Mesendoderm (in vitro differentiated cells): ENCODE measurements around the gene MOB1A.
A peak's percentile ranks its signal among the peaks of the same experiment; 100 is the strongest.

Experiments
- DNase-seq: peaks from one replicate; pipeline ENCODE4 v3.0.0; 2013
- H2AK5ac ChIP-seq: 2 replicates; pipeline ENCODE4 v1.6.1; 2013; ENCODE audit warnings: low read length, inconsistent platforms
- H2BK120ac ChIP-seq: 2 replicates; pipeline ENCODE4 v1.6.1; 2013; ENCODE audit warnings: low read depth, mild to moderate bottlenecking, low read length, moderate library complexity, mixed read lengths
- H2BK15ac ChIP-seq: replicated peaks from 2 replicates; pipeline ENCODE4 v1.6.1; 2013; ENCODE audit warnings: low read depth, mild to moderate bottlenecking, moderate library complexity
- H2BK5ac ChIP-seq: 2 replicates; pipeline ENCODE4 v1.6.1; 2013; ENCODE audit warnings: low read length, inconsistent platforms
- H3K18ac ChIP-seq: 2 replicates; pipeline ENCODE4 v1.6.1; 2013; ENCODE audit warnings: mild to moderate bottlenecking, low read length, mixed read lengths
- H3K23ac ChIP-seq: one replicate; pipeline ENCODE4 v1.6.1; 2013; ENCODE audit warnings: low read length
- H3K27ac ChIP-seq: 2 replicates; pipeline ENCODE4 v1.5.1; 2013; ENCODE audit warnings: low read depth, mild to moderate bottlenecking, inconsistent platforms, low read length, moderate library complexity
- H3K27me3 ChIP-seq: 2 replicates; pipeline ENCODE4 v1.6.1; 2013; ENCODE audit warnings: low read length, control low read depth, mild to moderate bottlenecking, inconsistent platforms; ENCODE audit not compliant: insufficient read depth, poor library complexity
- H3K36me3 ChIP-seq: 2 replicates; pipeline ENCODE4 v1.6.1; 2013; ENCODE audit warnings: low read length, inconsistent platforms; ENCODE audit not compliant: control insufficient read depth, insufficient read depth
- H3K4ac ChIP-seq: one replicate; pipeline ENCODE4 v1.6.1; 2013; ENCODE audit warnings: low read depth, mild to moderate bottlenecking, low read length, moderate library complexity
- H3K4me1 ChIP-seq: 2 replicates; pipeline ENCODE4 v1.6.1; 2013; ENCODE audit warnings: low read depth, low read length, inconsistent platforms; ENCODE audit not compliant: control insufficient read depth
- H3K4me2 ChIP-seq: 2 replicates; pipeline ENCODE4 v1.6.1; 2013; ENCODE audit warnings: low read length
- H3K4me3 ChIP-seq: 2 replicates; pipeline ENCODE4 v1.5.1; 2013; ENCODE audit warnings: mild to moderate bottlenecking, low read length
- H3K56ac ChIP-seq: one replicate; pipeline ENCODE4 v1.6.1; 2013; ENCODE audit warnings: low read length
- H3K79me1 ChIP-seq: 2 replicates; pipeline ENCODE4 v1.6.1; 2013; ENCODE audit warnings: low read length, inconsistent platforms
- H3K79me2 ChIP-seq: 2 replicates; pipeline ENCODE4 v1.6.1; 2013; ENCODE audit warnings: mild to moderate bottlenecking, low read length; ENCODE audit not compliant: control insufficient read depth, insufficient read depth
- H3K9ac ChIP-seq: 2 replicates; pipeline ENCODE4 v1.6.1; 2013; ENCODE audit warnings: low read length, inconsistent platforms
- H4K5ac ChIP-seq: one replicate; pipeline ENCODE4 v1.6.1; 2013; ENCODE audit warnings: low read length
- H4K8ac ChIP-seq: one replicate; pipeline ENCODE4 v1.6.1; 2013; ENCODE audit warnings: low read depth, mild to moderate bottlenecking, control low read depth, low read length, moderate library complexity
- WGBS: extraction: QIAGEN DNeasy Blood & Tissue Kit; methylation state at CpG from one replicate; pipeline ENCODE4 v1.1.7; 2013; ENCODE audit warnings: low lambda C conversion rate, missing lambda C conversion rate; ENCODE audit not compliant: insufficient coverage; ENCODE audit errors: extremely low coverage; 5-methylcytosine and 5-hydroxymethylcytosine counted together

MOB1A gene

DNA sequence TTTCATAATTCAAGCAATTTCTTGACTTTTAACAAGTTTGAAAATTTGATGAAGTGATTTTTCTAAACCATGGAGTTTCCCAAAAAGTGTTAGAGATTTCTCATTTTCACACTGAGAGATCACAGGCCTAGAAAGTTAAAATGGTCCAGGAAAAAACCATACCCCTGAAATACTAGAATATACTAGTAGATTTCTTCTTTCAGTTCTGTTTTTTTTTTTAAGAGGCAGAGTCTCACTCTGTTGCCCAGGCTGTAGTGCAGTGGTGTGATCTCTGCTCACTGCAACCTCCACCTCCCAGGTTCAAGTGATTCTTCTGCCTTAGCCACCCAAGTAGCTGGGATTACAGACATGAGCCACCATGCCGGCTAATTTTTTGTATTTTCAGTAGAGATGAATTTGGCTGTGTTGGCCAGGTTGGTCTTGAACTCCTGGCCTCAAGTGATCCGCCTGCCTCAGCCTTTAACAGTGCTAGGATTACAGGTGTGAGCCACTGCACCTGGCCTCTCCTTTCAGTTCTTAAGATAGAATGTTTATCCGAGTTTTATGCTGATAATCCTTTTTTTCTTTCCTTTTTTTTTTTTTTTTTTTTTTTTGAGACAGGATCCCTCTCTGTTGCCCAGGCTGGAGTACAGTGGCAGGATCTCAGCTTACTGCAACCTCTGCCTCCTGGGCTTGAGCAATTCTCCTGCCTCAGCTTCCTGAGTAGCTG, 34.2 kb upstream of the MOB1A start:
- Histone ChIP-seq H2AK5ac (no peak overlapping the region), H3K36me3 (peaks cover 19% of the 10 kb centered on the region), H3K56ac (no peak overlapping the region), H3K9ac (no peak overlapping the region), H3K27ac (no peak overlapping the region), H2BK15ac (no peak overlapping the region), H2BK5ac (no peak overlapping the region), H3K4ac (no peak overlapping the region), H3K79me2 (peaks cover 10% of the 10 kb centered on the region), H3K18ac (no peak overlapping the region), H3K4me3 (no peak overlapping the region), H3K4me2 (no peak overlapping the region), H4K5ac (no peak overlapping the region), H3K79me1 (peaks cover 5% of the 10 kb centered on the region), H2BK120ac (no peak overlapping the region), H4K8ac (no peak overlapping the region), H3K27me3 (no peaks in the 10 kb centered on the region), H3K23ac (no peak overlapping the region), H3K4me1 (no peaks in the 10 kb centered on the region)
- DNase-seq: no peak
- no CpG with 5 or more reads among the region's 3 CpGs for WGBS

DNA sequence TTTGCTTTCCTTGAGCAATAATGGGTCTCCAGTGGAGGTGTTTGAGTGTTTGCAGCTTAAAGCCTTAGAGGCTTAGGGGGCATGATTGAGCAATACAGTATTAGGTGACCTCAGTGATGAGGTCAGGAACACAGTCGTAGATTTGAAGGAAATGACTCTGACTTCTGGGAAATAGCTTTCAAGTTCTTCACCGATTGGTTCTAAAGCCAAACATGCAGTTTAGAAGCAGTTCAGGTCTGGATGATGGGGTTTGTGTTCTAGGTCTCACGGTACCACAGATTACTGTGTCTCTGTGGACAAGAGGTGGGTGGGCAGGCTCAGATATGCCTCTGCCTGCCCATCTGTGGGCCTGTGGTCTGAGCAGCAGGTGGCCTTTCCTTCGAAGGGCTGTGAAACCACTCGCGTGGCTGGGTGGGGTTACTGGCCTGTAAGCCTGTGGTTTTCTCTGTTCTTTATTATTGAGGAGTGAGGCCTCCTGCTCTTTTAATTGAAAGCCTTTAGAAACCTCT, 27.6 kb upstream of the MOB1A start:
- Histone ChIP-seq H3K4me2 (no peak overlapping the region), H3K4me3 (no peak overlapping the region), H2BK15ac (no peak overlapping the region), H3K18ac (no peak overlapping the region), H3K27ac (no peak overlapping the region), H3K79me1 (peaks cover 9% of the 10 kb centered on the region), H3K79me2 (peaks cover 72% of the 10 kb centered on the region), H2BK5ac (no peak overlapping the region), H3K23ac (no peak overlapping the region), H3K27me3 (no peaks in the 10 kb centered on the region), H3K56ac (no peak overlapping the region), H4K5ac (no peak overlapping the region), H3K36me3 (peaks cover 14% of the 10 kb centered on the region), H2BK120ac (no peak overlapping the region), H3K4me1 (peaks cover 6% of the 10 kb centered on the region), H3K4ac (no peak overlapping the region), H3K9ac (no peak overlapping the region), H4K8ac (no peak overlapping the region), H2AK5ac (no peak overlapping the region)
- DNase-seq: peak; percentile 69
- WGBS: no CpG with 5 or more reads among the region's 6 CpGs

DNA sequence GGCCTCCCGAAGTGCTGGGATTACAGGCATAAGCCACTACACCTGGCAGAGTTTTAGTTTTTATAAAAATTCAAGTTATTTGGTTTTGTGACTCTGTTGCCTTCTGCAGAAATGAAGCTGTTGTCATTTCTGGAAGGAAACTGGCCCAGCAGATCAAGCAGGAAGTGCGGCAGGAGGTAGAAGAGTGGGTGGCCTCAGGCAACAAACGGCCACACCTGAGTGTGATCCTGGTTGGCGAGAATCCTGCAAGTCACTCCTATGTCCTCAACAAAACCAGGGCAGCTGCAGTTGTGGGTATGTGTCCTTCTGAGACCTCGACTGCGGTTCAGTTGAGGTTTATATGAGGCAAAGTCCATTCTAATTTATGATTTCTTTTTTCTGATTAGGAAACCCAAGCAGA, 26.9 kb upstream of the MOB1A start:
- Histone ChIP-seq H3K18ac (no peak overlapping the region), H4K5ac (no peak overlapping the region), H2BK120ac (no peak overlapping the region), H3K23ac (no peak overlapping the region), H3K36me3 (peaks cover 10% of the 10 kb centered on the region), H2AK5ac (no peak overlapping the region), H2BK5ac (no peak overlapping the region), H3K4ac (no peak overlapping the region), H3K27ac (no peak overlapping the region), H2BK15ac (no peak overlapping the region), H3K56ac (no peak overlapping the region), H3K79me2 (peaks cover 77% of the 10 kb centered on the region), H3K4me3 (no peak overlapping the region), H3K9ac (no peak overlapping the region), H3K79me1 (peaks cover 9% of the 10 kb centered on the region), H3K4me1 (peaks cover 6% of the 10 kb centered on the region), H3K4me2 (no peak overlapping the region), H3K27me3 (no peaks in the 10 kb centered on the region), H4K8ac (no peak overlapping the region)
- WGBS: no CpG with 5 or more reads among the region's 6 CpGs
- DNase-seq: peak; percentile 68

DNA sequence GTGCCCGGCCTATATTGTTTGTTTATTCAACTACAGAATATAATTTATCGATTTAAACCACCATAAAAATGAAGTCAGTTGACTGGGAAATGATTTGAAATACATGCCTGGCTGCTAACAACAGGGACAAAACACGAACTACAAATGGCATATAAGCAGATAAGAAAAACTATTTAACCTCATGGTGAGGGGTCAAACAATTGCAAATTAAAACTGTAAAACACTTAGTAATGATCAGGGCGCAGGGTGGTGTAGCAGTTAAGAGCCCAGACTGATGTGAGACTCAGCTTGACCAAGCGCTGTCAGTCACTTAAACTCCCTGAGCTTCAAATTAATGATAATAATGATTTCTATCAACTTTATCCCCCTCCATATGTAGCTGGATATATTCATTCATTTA, 26.4 kb upstream of the MOB1A start:
- no peak overlapping the region for H3K4me3 ChIP-seq
- no peak overlapping the region for H3K4me2 ChIP-seq
- no peak overlapping the region for H2BK5ac ChIP-seq
- no peak overlapping the region for H2AK5ac ChIP-seq
- H3K27ac ChIP-seq: no peak overlapping the region
- no CpG with 5 or more reads among the region's 5 CpGs for WGBS
- peaks cover 7% of the 10 kb centered on the region for H3K4me1 ChIP-seq
- no peak overlapping the region for H4K8ac ChIP-seq
- no peak overlapping the region for H3K9ac ChIP-seq
- no peak overlapping the region for H3K23ac ChIP-seq
- no peak overlapping the region for H2BK120ac ChIP-seq
- no peak overlapping the region for H3K18ac ChIP-seq
- H2BK15ac ChIP-seq: no peak overlapping the region
- H4K5ac ChIP-seq: no peak overlapping the region
- peaks cover 9% of the 10 kb centered on the region for H3K36me3 ChIP-seq
- no peak for DNase-seq
- no peaks in the 10 kb centered on the region for H3K27me3 ChIP-seq
- H3K79me2 ChIP-seq: peaks cover 81% of the 10 kb centered on the region
- H3K79me1 ChIP-seq: peaks cover 9% of the 10 kb centered on the region
- H3K56ac ChIP-seq: peak overlapping the region; percentile 22
- H3K4ac ChIP-seq: no peak overlapping the region

DNA sequence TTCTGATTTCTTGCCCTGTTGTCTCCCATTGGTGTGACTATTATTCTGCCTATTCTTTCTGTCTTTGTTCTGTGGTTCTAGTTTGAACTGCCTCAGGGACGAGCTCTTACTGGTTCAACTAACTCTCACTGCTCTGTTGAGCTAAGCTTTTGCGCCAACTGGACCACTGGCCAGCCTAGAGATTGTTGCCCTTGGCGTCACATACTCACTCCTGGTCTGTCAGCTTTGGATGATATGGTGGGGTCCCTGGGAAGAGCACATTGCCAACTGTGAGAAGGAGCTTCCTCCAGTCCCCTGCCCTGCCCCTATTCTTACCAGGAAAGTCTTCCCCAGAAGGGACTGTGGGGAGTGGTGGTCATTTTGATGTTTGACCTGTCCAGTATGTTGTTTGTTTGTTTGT, 25.8 kb upstream of the MOB1A start:
- Histone ChIP-seq H4K8ac (no peak overlapping the region), H3K27me3 (no peaks in the 10 kb centered on the region), H3K4ac (no peak overlapping the region), H3K56ac (no peak overlapping the region), H3K23ac (no peak overlapping the region), H2BK120ac (no peak overlapping the region), H2BK15ac (no peak overlapping the region), H3K4me3 (no peak overlapping the region), H3K79me1 (peaks cover 9% of the 10 kb centered on the region), H3K27ac (no peak overlapping the region), H2BK5ac (no peak overlapping the region), H4K5ac (no peak overlapping the region), H2AK5ac (no peak overlapping the region), H3K4me1 (peaks cover 8% of the 10 kb centered on the region), H3K79me2 (peaks cover 85% of the 10 kb centered on the region), H3K18ac (no peak overlapping the region), H3K4me2 (peak overlapping the region; percentile 3), H3K36me3 (peaks cover 6% of the 10 kb centered on the region), H3K9ac (peak overlapping the region; percentile 18)
- WGBS: no CpG with 5 or more reads among the region's 3 CpGs
- DNase-seq: no peak

DNA sequence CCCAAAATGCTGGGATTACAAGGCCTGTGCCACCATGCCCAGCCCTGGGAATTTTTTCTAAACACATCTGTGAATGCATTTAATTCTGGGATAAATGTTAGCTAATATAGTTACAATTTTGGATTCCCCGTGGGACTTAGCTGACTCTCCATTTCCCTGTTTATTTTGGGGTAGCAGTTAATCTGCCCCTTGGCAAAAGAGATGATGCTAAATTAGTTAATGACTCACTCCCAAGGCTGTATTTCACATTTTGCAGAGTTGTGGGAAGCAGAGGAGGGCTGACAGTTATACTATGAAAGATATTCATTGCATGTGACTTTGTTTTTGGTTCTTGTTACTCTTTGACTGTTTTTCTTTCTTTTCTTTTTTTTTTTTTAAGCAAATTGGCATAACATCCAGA, 22.9 kb upstream of the MOB1A start:
- no peak overlapping the region for H4K5ac ChIP-seq
- peaks cover 8% of the 10 kb centered on the region for H3K4me1 ChIP-seq
- no peak overlapping the region for H2BK15ac ChIP-seq
- no peak overlapping the region for H2BK5ac ChIP-seq
- peaks cover 2% of the 10 kb centered on the region for H3K79me1 ChIP-seq
- H3K4ac ChIP-seq: no peak overlapping the region
- no peak overlapping the region for H3K27ac ChIP-seq
- H3K79me2 ChIP-seq: peaks cover 76% of the 10 kb centered on the region
- no peak overlapping the region for H3K23ac ChIP-seq
- no peaks in the 10 kb centered on the region for H3K36me3 ChIP-seq
- no peak overlapping the region for H2BK120ac ChIP-seq
- peak overlapping the region; percentile 5 for H3K4me2 ChIP-seq
- H3K9ac ChIP-seq: peak overlapping the region; percentile 26
- no peak overlapping the region for H3K56ac ChIP-seq
- no CpG with 5 or more reads among the region's 1 CpG for WGBS
- H3K18ac ChIP-seq: no peak overlapping the region
- DNase-seq: no peak
- H4K8ac ChIP-seq: no peak overlapping the region
- H2AK5ac ChIP-seq: no peak overlapping the region
- H3K4me3 ChIP-seq: no peak overlapping the region
- H3K27me3 ChIP-seq: no peaks in the 10 kb centered on the region
